NCI-H2081 (cell line): ENCODE measurements around the gene NR4A1.
A peak's percentile ranks its signal among the peaks of the same experiment; 100 is the strongest.

Experiments
- DNase-seq, 2 experiments: peaks; one replicate each; lab custom pipeline; 2025; lab: John Stamatoyannopoulos, UW

Gene NR4A1

DNA sequence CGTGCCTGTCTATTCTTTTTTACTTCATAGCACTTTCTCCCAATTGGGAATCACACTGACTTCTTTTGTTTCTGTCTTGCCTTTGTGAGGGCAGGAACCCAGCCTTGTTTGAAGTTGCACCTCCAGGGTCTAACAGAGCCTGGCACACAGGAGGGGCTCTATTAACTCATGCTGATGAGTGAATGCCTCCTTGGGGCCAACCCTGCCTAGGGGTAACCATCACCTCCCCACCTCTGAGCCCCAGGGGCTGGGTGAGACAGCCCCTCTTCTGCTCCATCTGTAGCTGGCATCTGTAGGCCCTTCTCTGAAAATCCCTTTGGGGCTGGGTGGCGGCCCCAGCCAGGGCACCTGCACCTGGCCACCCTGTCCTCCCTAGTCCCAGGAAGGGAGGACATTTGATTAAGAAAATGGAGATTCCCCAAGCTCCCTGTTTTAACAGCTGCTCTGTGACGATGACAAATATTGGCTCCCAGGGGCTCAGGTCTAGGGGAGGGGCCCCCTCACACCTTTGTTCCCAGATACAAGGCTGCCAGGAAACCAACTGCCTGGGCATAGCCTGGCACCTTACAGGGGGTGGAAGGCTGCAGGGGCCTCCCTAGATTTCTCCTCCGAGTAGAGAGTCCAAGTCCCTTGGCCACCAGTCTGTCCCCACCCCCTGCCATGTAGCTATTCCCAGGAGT lies 32.7 kb upstream of the NR4A1 start:
- DNase-seq = peak; percentile 90 to 96

- peak; percentile 70 to 90 for DNase-seq
These were observed 32.0 kb upstream of the NR4A1 start for GRCh38 chr12:52019113-52019770.

DNA sequence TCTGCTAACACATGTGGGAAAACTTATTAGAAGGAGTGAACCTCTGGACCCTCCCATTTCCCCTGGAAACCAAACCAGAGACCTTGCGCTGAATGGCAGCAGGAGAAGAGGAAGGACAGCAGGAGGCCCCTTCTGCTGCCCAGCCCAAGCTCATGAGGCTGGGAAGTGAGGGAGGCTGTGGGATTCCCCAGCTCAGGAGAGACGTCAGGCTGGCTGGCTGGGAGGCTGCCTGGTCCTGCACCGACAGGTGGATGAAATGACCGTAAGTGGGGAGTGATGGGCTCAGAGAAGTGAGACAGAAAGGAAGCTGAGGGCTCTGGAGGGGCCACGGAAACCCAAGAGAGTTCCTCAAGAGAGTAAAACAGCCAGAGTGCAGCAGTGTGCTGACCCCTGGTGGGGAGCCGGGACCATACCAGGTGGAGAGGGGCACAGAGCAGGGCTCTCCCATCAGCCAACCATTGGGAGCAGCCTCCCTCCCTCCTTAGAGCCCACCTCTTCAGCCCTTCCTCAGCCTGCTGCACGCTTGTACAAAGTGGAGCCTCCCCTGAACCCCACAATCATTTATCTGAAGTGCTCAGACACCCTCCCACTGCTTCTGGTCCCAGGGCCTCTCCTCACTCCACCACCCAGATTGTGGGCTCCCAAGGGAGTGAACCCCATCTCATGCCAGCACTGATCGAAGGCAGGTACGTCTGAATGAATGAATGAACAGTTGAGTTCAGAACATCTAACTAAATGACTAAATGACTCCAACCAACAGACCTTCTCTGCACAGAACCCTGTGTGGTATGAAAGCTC lies 30.5 kb upstream of the NR4A1 start:
- DNase-seq = peak; percentile 58 to 68

DNA sequence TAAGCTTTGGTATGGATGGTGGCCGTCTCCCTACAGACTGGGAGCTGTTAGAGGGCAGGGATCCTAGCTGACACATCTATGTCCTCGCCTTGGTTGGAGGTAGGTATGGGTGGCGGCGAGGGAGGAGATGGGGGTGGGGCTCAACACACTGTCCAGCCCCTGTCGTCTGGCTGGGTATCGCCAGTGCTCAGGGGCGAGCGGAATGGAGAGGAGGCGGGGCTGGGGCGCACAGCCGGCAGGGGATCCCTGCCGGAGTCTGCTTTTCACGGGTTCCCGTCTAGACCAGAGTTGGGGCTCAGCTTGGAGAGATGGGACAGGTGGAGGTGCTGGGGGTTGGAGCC lies 28.4 kb upstream of the NR4A1 start:
- DNase-seq = no peak

GRCh38 chr12:52023182-52023975 lies 27.9 kb upstream of the NR4A1 start:
- DNase-seq = peak; percentile 42 to 50

DNA sequence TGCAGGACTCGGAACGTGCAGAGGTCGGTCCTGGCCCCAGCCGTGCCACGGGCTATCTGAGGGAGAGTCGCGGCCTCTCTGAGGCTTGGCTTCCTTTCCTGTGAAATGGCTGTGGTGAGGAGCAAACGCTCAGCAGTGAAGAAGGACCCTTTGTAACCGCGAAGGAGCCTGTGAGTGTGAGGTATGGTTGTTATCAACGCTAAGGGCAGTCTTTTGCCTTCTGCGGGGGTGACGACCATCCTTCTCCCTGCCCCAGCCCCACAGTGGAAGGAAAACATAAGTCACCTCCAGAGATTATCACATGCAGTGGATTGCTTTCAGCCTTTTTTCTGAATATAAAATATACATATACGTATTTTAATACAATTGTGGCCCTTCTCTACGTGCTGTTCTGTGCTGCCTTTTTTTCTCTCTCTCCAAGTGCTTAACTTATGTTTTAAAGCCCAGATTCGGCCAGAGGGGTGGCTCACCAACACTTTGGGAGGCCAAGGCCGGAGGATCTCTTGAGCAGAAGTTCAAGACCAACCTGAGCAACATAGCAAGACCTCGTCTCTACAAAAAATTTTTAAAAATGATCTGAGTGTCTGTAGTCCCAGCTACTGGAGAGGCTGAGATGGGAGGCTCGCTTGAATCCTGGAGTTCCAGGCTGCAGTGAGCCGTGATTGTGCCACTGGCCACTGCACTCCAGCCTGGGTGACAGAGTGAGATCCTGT lies 27.1 kb upstream of the NR4A1 start:
- DNase-seq = no peak

DNA sequence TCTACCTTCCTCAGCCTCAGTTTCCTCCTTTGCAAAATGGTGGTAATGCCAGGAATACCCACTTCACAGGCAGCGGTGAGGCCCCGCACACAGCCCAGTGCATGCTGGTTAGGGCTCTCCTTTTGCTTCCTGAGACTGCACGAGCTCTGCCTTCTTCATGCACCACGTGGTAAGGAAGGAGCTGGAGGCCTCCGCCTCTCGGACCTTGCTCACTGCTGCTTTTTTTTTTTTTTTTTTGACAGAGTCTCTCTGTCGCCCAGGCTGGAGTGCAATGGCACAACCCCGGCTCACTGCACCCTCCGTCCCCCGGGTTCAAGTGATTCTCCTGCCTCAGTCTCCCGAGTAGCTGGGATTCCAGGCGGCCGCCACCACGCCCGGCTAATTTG lies 26.4 kb upstream of the NR4A1 start:
- no peak for DNase-seq

DNA sequence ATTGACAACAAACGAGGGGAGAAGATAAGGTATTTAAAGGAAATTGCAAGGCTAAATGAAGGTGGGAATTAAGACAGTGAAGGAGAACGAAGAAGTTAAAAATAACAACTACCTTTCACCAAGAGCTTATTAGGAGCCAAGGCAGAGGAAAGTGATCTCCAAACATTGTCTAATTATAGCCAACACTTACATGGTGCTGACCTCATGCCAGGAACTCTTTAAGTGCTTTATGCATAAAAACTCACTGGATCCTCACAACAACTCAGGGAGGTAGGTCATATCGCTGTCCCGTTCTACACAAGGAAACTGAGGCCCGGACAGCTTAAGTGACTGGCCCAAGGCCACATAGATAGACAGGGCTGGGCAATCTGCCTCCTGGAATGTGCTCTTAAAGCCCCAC lies 25.0 kb upstream of the NR4A1 start:
- DNase-seq = peak in 1 of 2 experiments; percentile 12

DNA sequence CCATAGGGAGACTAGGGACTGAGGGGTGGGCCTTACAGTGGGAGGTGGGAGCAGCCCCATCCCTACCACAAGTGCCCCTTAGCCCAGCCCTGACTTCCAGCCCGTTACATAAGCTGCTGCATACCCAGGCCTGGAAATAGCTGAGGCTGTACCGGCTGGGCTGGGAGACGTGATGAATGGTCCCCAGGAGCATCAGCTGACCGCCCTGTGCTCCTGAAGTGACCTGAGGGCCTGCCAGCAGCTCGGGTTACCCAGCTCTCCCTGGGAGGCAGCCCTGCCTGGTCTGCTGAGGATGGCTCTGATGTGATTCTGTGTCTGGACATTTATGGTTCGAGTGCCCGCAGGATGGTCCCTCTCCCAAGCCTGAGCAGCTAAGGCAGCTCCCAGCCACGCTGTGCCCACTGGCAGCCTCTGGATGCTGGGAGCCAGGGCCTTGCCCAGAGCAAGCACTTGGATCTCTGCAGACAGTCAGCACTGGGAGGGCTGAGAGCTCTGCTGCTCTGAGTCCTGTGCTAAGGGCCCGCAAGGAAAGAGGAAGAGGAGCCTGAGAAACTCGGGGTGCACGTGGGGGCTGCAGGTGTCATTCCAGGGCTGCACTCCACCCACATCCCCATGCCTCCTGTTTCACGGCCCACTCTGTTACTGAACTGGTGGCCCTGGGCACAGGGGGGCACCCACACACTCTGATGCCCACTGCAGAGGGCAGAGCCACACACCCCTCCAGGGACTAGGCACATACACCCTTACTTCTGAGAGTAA lies 24.0 kb upstream of the NR4A1 start:
- DNase-seq = no peak

DNA sequence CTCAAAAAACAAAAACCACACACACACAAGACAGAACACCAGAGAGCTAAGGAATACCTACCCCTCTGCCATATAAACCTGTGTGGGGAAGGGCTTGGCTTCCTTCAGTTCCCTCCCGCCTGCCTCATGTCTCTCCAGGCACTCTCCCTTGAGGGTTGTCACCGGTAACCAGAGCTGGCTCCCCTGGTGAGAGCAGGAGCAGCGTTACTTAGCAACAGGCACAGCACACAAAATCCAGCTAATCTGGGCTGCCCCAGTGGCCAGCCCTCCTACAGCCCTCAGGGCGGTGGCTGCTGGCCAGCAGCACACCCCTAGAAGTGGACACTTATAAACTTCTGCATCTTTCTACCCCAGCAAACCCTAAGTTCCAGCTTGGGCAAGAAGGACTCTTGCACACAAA lies 21.6 kb upstream of the NR4A1 start:
- peak; percentile 94 for DNase-seq

DNA sequence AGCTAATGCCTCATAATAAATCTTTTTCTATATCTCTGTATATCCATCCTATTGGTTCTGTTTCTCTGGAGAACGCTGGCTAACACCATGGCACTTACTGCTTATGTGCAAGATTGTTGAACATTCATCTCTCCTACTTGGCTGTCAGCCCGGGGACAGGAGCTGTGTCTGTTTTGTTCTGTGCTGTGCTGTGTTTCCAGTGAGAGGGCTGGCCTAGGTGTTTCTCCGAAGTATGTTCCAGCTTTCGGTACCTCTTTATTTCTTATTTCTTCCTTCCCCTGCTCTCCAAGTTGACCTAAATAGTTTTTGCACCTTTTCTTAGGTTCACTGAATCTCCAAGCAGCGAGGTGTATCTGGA lies 18.8 kb upstream of the NR4A1 start:
- peak; percentile 19 to 52 for DNase-seq

- peak; percentile 96 to 98 for DNase-seq
These were observed 18.3 kb upstream of the NR4A1 start for GRCh38 chr12:52032804-52033445.

GRCh38 chr12:52033446-52034140 lies 17.6 kb upstream of the NR4A1 start:
- DNase-seq = no peak

DNA sequence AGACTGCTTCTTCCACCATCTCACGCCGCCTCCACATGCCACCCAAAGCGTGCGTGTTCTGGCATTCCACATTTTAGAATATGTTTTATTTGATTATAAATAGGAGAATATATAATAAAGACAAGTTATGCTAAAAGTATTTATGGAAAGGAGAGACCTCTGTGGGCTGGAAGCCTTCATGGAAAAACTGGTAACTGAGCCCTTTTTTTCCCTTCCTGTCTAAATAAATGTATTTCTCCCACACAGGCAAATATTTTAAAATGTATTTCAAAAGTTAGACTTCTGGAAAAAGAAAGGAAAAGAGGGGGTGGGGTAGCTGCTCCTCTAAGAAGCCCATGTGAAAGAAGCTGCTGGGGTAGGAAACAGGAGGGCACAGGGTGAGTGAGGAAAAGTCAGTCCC lies 16.1 kb upstream of the NR4A1 start:
- DNase-seq = no peak

- no peak for DNase-seq
These were observed 15.3 kb upstream of the NR4A1 start for GRCh38 chr12:52035926-52036325.

GRCh38 chr12:52036587-52037171 lies 14.6 kb upstream of the NR4A1 start:
- DNase-seq = peak; percentile 81 to 82

DNA sequence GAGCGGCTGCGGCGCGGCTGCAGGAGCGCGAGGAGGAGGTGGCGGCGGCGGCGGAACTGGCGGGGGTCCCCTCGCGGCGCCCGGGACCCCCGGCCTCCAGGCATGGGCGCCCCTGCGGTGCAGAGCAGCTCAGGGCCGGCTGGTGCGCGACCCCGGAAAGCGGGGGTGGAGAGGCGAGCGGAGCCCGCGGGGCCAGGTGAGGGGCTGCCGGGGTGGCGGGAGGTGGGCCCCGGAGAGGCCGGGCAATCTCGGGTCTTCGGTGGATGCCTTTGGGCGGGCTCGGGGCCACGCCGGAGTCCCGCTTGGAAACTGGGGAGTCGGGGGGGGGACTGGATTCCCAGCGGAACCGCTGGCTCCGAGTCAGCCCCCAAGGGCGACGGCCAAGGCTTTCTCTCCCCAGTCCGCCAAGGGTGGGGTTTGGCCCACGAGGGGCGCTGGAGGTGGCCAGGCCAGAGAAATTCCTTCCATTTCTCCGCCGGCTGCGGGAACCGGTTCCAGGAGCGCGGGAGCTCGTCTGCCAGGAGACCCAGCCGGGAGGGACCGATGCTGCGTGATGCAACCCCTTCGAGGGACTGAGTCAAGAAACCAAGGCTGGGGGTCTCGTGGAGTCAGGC lies 13.9 kb upstream of the NR4A1 start:
- DNase-seq = peak; percentile 15 to 37

GRCh38 chr12:52038447-52038846 lies 12.8 kb upstream of the NR4A1 start:
- no peak for DNase-seq

DNA sequence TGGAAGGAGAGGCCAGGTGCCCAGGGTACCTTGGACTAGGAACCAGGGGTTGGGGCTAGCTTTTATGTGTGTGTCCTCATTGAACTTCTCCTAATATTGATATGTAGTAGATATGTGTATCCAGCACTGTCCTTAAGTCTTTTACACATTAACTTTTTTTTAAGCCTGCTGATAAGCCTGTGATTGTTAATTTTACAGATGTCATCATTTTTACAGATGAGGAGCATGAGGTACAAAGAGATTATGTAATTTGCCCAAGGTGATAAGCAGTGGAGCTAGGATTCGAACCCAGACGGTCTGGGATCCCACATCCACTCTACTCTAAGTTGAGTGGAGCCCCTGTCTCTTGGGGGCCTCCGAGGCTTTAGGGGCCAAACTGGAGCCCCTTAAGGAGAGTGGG lies 10.2 kb upstream of the NR4A1 start:
- DNase-seq = no peak
